Mesothelial cell of epicardium (in vitro differentiated cells): ENCODE results near the gene SYNCRIP. TPM values are rescaled to one million over a fixed set of nuclear protein-coding genes. Genes with fewer than 3 reads are reported as not detected.

Experiments used
- DNase-seq, 2 experiments: peaks; one replicate each; pipeline ENCODE4 v3.0.0; 2021; ENCODE audit warnings: low spot score in 2 of 2; ENCODE audit not compliant: unreplicated experiment in 2 of 2
- H3K27ac Mint-ChIP-seq: 2 replicates; pipeline ENCODE4 v1.8.0; 2021; ENCODE audit warnings: mixed read lengths
- H3K27me3 Mint-ChIP-seq: 2 replicates; pipeline ENCODE4 v1.8.0; 2021; ENCODE audit warnings: low read depth, mixed read lengths
- H3K36me3 Mint-ChIP-seq: 2 replicates; pipeline ENCODE4 v1.8.0; 2021; ENCODE audit warnings: mixed read lengths
- H3K4me1 Mint-ChIP-seq: 2 replicates; pipeline ENCODE4 v1.8.0; 2021; ENCODE audit warnings: mixed read lengths
- H3K4me3 Mint-ChIP-seq: 2 replicates; pipeline ENCODE4 v1.8.0; 2021; ENCODE audit warnings: mild to moderate bottlenecking, moderate library complexity, mixed read lengths
- H3K9me3 Mint-ChIP-seq: 2 replicates; pipeline ENCODE4 v1.8.0; 2021; ENCODE audit warnings: mixed read lengths
- CTCF ChIP-seq: fragments of 200-600 bp; sonication (generic); IDR thresholded peaks from one replicate; pipeline ENCODE4 v1.5.0; 2021; ENCODE audit warnings: antibody characterized with exemption; ENCODE audit not compliant: unreplicated experiment
- total RNA-seq: library from RNA; stranded (reverse); gene quantifications from 3 replicates; pipeline ENCODE4 v1.2.1, GENCODE V29; 2021

Gene SYNCRIP
- total RNA-seq, 1 donor from 2014 or later = 129 TPM

GRCh38 chr6:85678026-85678601, 35.4 kb upstream of the SYNCRIP start:
- Mint-ChIP-seq H3K4me1 (peaks cover 46% of the 10 kb centered on the region), H3K4me3 (peak overlapping the region; percentile 98), H3K9me3 (peaks cover 5% of the 10 kb centered on the region), H3K36me3 (peaks cover 8% of the 10 kb centered on the region), H3K27me3 (peaks cover 1% of the 10 kb centered on the region), H3K27ac (peak overlapping the region; percentile 99)
- DNase-seq = no peak
- TF ChIP-seq CTCF = no peak

GRCh38 chr6:85677234-85677956, 34.7 kb upstream of the SYNCRIP start:
- TF ChIP-seq CTCF = no peak
- peak overlapping the region; percentile 98 for H3K4me3 Mint-ChIP-seq
- peaks cover 1% of the 10 kb centered on the region for H3K27me3 Mint-ChIP-seq
- H3K9me3 Mint-ChIP-seq = peaks cover 5% of the 10 kb centered on the region
- no peak for DNase-seq
- H3K4me1 Mint-ChIP-seq = peaks cover 47% of the 10 kb centered on the region
- peaks cover 13% of the 10 kb centered on the region for H3K36me3 Mint-ChIP-seq
- H3K27ac Mint-ChIP-seq = peak overlapping the region; percentile 99

- Mint-ChIP-seq H3K4me1 (peaks cover 47% of the 10 kb centered on the region), H3K36me3 (peaks cover 13% of the 10 kb centered on the region), H3K27ac (peak overlapping the region; percentile 59), H3K9me3 (no peaks in the 10 kb centered on the region), H3K4me3 (peak overlapping the region; percentile 98), H3K27me3 (peaks cover 1% of the 10 kb centered on the region)
- no peak for DNase-seq
- no peak for TF ChIP-seq CTCF
These were observed 33.5 kb upstream of the SYNCRIP start for GRCh38 chr6:85676086-85676729.

- peak overlapping the region; percentile 98 for H3K4me3 Mint-ChIP-seq
- peaks cover 1% of the 10 kb centered on the region for H3K27me3 Mint-ChIP-seq
- H3K36me3 Mint-ChIP-seq = peaks cover 13% of the 10 kb centered on the region
- peaks cover 46% of the 10 kb centered on the region for H3K4me1 Mint-ChIP-seq
- no peak for DNase-seq
- peak overlapping the region; percentile 81 for H3K27ac Mint-ChIP-seq
- TF ChIP-seq CTCF = no peak
- H3K9me3 Mint-ChIP-seq = no peaks in the 10 kb centered on the region
These were observed 32.5 kb upstream of the SYNCRIP start for GRCh38 chr6:85675030-85675819.

- Mint-ChIP-seq H3K4me3 (no peak overlapping the region), H3K36me3 (peaks cover 13% of the 10 kb centered on the region), H3K27ac (peak overlapping the region; percentile 25), H3K27me3 (peaks cover 1% of the 10 kb centered on the region), H3K4me1 (peaks cover 42% of the 10 kb centered on the region), H3K9me3 (no peaks in the 10 kb centered on the region)
- no peak for DNase-seq
- no peak for TF ChIP-seq CTCF
These were observed 31.9 kb upstream of the SYNCRIP start for GRCh38 chr6:85674604-85675003.
